ENCODE measurements around the gene SRSF10. TPM values are rescaled to one million over a fixed set of nuclear protein-coding genes. Genes with fewer than 3 reads are reported as not detected.
A peak's percentile ranks its signal among the peaks of the same experiment; 100 is the strongest.

Gene SRSF10
- total and polyA plus RNA-seq, 9 of the 15 experiments (the other 6 are each of a cell fraction or from before 2014, with no cell fraction given) = 154 to 264 (median 205) TPM

DNA sequence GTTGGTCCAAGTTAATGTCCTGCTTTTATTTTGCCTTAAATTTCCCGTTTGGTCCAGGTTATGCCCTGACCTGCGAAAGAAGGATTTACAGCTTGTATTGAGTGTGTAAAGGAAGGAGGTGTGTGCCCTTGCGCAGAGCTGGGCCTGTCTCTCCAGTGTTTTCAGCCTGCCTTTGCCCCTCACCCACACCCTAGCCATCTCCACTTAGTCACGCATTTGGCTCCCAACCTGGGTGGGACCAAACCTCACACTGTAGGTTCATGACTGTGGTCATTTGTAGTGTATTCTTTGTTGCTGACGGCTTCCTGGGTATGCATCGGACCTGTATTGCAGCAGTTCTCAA lies 572 bp upstream of the SRSF10 start (continued):
- TF ChIP-seq, protein P1, sequence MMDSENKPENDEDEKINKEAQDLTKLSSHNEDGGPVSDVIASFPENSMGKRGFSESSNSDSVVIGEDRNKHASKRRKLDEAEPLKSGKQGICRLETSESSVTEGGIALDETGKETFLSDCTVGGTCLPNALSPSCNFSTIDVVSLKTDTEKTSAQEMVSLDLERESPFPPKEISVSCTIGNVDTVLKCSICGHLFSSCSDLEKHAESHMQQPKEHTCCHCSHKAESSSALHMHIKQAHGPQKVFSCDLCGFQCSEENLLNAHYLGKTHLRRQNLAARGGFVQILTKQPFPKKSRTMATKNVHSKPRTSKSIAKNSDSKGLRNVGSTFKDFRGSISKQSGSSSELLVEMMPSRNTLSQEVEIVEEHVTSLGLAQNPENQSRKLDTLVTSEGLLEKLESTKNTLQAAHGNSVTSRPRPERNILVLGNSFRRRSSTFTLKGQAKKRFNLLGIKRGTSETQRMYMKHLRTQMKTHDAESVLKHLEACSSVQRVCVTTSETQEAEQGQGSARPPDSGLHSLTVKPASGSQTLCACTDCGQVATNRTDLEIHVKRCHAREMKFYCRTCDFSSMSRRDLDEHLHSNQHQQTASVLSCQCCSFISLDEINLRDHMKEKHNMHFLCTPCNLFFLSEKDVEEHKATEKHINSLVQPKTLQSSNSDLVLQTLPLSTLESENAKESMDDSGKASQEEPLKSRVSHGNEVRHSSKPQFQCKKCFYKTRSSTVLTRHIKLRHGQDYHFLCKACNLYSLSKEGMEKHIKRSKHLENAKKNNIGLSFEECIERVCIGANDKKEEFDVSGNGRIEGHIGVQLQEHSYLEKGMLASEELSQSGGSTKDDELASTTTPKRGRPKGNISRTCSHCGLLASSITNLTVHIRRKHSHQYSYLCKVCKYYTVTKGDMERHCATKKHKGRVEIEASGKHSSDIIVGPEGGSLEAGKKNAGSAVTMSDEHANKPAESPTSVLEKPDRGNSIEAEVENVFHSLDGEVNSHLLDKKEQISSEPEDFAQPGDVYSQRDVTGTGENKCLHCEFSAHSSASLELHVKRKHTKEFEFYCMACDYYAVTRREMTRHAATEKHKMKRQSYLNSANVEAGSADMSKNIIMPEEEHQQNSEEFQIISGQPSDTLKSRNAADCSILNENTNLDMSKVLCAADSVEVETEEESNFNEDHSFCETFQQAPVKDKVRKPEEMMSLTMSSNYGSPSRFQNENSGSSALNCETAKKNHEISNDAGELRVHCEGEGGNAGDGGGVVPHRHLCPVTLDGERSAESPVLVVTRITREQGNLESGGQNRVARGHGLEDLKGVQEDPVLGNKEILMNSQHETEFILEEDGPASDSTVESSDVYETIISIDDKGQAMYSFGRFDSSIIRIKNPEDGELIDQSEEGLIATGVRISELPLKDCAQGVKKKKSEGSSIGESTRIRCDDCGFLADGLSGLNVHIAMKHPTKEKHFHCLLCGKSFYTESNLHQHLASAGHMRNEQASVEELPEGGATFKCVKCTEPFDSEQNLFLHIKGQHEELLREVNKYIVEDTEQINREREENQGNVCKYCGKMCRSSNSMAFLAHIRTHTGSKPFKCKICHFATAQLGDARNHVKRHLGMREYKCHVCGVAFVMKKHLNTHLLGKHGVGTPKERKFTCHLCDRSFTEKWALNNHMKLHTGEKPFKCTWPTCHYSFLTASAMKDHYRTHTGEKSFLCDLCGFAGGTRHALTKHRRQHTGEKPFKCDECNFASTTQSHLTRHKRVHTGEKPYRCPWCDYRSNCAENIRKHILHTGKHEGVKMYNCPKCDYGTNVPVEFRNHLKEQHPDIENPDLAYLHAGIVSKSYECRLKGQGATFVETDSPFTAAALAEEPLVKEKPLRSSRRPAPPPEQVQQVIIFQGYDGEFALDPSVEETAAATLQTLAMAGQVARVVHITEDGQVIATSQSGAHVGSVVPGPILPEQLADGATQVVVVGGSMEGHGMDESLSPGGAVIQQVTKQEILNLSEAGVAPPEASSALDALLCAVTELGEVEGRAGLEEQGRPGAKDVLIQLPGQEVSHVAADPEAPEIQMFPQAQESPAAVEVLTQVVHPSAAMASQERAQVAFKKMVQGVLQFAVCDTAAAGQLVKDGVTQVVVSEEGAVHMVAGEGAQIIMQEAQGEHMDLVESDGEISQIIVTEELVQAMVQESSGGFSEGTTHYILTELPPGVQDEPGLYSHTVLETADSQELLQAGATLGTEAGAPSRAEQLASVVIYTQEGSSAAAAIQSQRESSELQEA (IDR thresholded peaks at IDR 0.05; ENCODE audit: low read depth) = peak; percentile 76
- TF ChIP-seq TAF7 (tag; IDR thresholded peaks at IDR 0.05) (peak; percentile 79), PTTG1 (tag; IDR thresholded peaks at IDR 0.05; ENCODE audit: low read depth) (peak; percentile 47; the same call in 1 of the 2 replicates), ELF2 (CRISPR knock-in tag; IDR thresholded peaks at IDR 0.05) (no peak), BRD4 (IDR thresholded peaks at IDR 0.05) (peak; percentile 78; the same call in 1 of the 2 replicates), ZNF75A (CRISPR knock-in tag; IDR thresholded peaks at IDR 0.05) (no peak), SP1 (CRISPR knock-in tag; IDR thresholded peaks at IDR 0.05) (no peak), ATF7 (IDR thresholded peaks at IDR 0.05) (no peak), MTA2 (IDR thresholded peaks at IDR 0.05; ENCODE audit: low read depth) (0 out of 2 replicates have a peak, but pooled peaks have one; percentile 30), CXXC5 (CRISPR knock-in tag; IDR thresholded peaks at IDR 0.05) (no peak), ZBTB1 (CRISPR knock-in tag; IDR thresholded peaks at IDR 0.05; ENCODE audit: borderline replicate concordance, low read depth) (0 out of 2 replicates have a peak, but pooled peaks have one; percentile 37), GATAD2B (IDR thresholded peaks at IDR 0.05; ENCODE audit: borderline replicate concordance) (peak; percentile 74; the same call in 1 of the 2 replicates), SMAD2 (IDR thresholded peaks at IDR 0.05; ENCODE audit: low read depth, low read length) (no peak), NFATC3 (IDR thresholded peaks at IDR 0.05) (peak; percentile 8)
- TF ChIP-seq, protein P2, sequence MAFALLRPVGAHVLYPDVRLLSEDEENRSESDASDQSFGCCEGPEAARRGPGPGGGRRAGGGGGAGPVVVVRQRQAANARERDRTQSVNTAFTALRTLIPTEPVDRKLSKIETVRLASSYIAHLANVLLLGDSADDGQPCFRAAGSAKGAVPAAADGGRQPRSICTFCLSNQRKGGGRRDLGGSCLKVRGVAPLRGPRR (CRISPR knock-in tag; IDR thresholded peaks at IDR 0.05) = 0 out of 2 replicates have a peak, but pooled peaks have one; percentile 9
- TF ChIP-seq, protein P3, sequence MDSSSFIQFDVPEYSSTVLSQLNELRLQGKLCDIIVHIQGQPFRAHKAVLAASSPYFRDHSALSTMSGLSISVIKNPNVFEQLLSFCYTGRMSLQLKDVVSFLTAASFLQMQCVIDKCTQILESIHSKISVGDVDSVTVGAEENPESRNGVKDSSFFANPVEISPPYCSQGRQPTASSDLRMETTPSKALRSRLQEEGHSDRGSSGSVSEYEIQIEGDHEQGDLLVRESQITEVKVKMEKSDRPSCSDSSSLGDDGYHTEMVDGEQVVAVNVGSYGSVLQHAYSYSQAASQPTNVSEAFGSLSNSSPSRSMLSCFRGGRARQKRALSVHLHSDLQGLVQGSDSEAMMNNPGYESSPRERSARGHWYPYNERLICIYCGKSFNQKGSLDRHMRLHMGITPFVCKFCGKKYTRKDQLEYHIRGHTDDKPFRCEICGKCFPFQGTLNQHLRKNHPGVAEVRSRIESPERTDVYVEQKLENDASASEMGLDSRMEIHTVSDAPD (CRISPR knock-in tag; IDR thresholded peaks at IDR 0.05) = no peak
- TF ChIP-seq, protein P4, sequence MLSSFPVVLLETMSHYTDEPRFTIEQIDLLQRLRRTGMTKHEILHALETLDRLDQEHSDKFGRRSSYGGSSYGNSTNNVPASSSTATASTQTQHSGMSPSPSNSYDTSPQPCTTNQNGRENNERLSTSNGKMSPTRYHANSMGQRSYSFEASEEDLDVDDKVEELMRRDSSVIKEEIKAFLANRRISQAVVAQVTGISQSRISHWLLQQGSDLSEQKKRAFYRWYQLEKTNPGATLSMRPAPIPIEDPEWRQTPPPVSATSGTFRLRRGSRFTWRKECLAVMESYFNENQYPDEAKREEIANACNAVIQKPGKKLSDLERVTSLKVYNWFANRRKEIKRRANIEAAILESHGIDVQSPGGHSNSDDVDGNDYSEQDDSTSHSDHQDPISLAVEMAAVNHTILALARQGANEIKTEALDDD (IDR thresholded peaks at IDR 0.05) = no peak; the same call in 1 of the 2 replicates
- TF ChIP-seq, protein P5, sequence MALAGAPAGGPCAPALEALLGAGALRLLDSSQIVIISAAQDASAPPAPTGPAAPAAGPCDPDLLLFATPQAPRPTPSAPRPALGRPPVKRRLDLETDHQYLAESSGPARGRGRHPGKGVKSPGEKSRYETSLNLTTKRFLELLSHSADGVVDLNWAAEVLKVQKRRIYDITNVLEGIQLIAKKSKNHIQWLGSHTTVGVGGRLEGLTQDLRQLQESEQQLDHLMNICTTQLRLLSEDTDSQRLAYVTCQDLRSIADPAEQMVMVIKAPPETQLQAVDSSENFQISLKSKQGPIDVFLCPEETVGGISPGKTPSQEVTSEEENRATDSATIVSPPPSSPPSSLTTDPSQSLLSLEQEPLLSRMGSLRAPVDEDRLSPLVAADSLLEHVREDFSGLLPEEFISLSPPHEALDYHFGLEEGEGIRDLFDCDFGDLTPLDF (CRISPR knock-in tag; IDR thresholded peaks at IDR 0.05) = no peak; the same call in 1 of the 2 replicates

Data from K562 (cell line).